ENCODE data around the gene FASN.

Gene FASN

GRCh38 chr17:82036634-82037091 lies 61.4 kb downstream of the FASN start:
- TF ChIP-seq CTCF (IDR thresholded peaks at IDR 0.05; ENCODE audit: low read depth, low read length): no peak
- no peak for DNase-seq (ENCODE audit: extremely low read depth, low read depth)

GRCh38 chr17:82035956-82036633 lies 61.9 kb downstream of the FASN start:
- no peak for DNase-seq (ENCODE audit: extremely low read depth, low read depth)

GRCh38 chr17:82035488-82035887 lies 62.5 kb downstream of the FASN start:
- no peak for TF ChIP-seq CTCF (IDR thresholded peaks at IDR 0.05; ENCODE audit: low read depth, low read length)
- DNase-seq (ENCODE audit: extremely low read depth, low read depth): no peak

More at GRCh38 chr17:82035956-82036633, 61.9 kb downstream of the FASN start:
- TF ChIP-seq CTCF (IDR thresholded peaks at IDR 0.05; ENCODE audit: low read depth, low read length): no peak

- DNase-seq (ENCODE audit: extremely low read depth, low read depth): no peak
- no peak for TF ChIP-seq CTCF (IDR thresholded peaks at IDR 0.05; ENCODE audit: low read depth, low read length)
Observed at GRCh38 chr17:82034371-82035011, 63.5 kb downstream of the FASN start.

GRCh38 chr17:82033359-82034085 lies 64.5 kb downstream of the FASN start:
- no peak for TF ChIP-seq CTCF (IDR thresholded peaks at IDR 0.05; ENCODE audit: low read depth, low read length)
- no peak for DNase-seq (ENCODE audit: extremely low read depth, low read depth)

- no peak for TF ChIP-seq CTCF (IDR thresholded peaks at IDR 0.05; ENCODE audit: low read depth, low read length)
- no peak for DNase-seq (ENCODE audit: extremely low read depth, low read depth)
Observed at GRCh38 chr17:82031885-82032627, 66.0 kb downstream of the FASN start.
